ENCODE measurements around the gene CEL. TPM values are rescaled to one million over a fixed set of nuclear protein-coding genes. Genes with fewer than 3 reads are reported as not detected.

CEL gene
- total RNA-seq, 1 experiment from 2014 or later: 1.0 TPM

- Histone ChIP-seq H3K9me3 (no peaks in the 10 kb centered on the region), H3K36me3 (peaks cover 27% of the 10 kb centered on the region), H3K4me3 (no peak overlapping the region), H3K27me3 (no peaks in the 10 kb centered on the region)
- DNase-seq: peak; percentile 41
These were observed 52.4 kb downstream of the CEL start for GRCh38 chr9:133113949-133114885.

GRCh38 chr9:133114886-133115603 is 53.3 kb downstream of the CEL start:
- DNase-seq: no peak
- Histone ChIP-seq H3K4me3 (no peak overlapping the region), H3K27me3 (no peaks in the 10 kb centered on the region), H3K9me3 (no peaks in the 10 kb centered on the region), H3K36me3 (peaks cover 19% of the 10 kb centered on the region)

GRCh38 chr9:133115604-133116345 is 54.0 kb downstream of the CEL start:
- no peak for DNase-seq
- H3K9me3 ChIP-seq: no peaks in the 10 kb centered on the region
- H3K36me3 ChIP-seq: peaks cover 12% of the 10 kb centered on the region
- no peaks in the 10 kb centered on the region for H3K27me3 ChIP-seq
- H3K4me3 ChIP-seq: no peak overlapping the region

GRCh38 chr9:133116346-133117231 is 54.8 kb downstream of the CEL start:
- Histone ChIP-seq H3K4me3 (no peak overlapping the region), H3K27me3 (no peaks in the 10 kb centered on the region), H3K36me3 (peaks cover 8% of the 10 kb centered on the region; the same call in 1 of the 2 replicates), H3K9me3 (no peaks in the 10 kb centered on the region)
- DNase-seq: no peak

- Histone ChIP-seq H3K36me3 (peaks cover 8% of the 10 kb centered on the region; the same call in 1 of the 2 replicates), H3K4me3 (no peak overlapping the region), H3K9me3 (no peaks in the 10 kb centered on the region), H3K27me3 (no peaks in the 10 kb centered on the region)
- peak; percentile 71 for DNase-seq
These were observed 55.7 kb downstream of the CEL start for GRCh38 chr9:133117271-133118178.

GRCh38 chr9:133118179-133118520 is 56.4 kb downstream of the CEL start:
- Histone ChIP-seq H3K9me3 (no peaks in the 10 kb centered on the region), H3K36me3 (peaks cover 8% of the 10 kb centered on the region; the same call in 1 of the 2 replicates), H3K4me3 (no peak overlapping the region), H3K27me3 (no peaks in the 10 kb centered on the region)
- DNase-seq: no peak

- no peak overlapping the region for H3K4me3 ChIP-seq
- H3K9me3 ChIP-seq: no peaks in the 10 kb centered on the region
- no peak for DNase-seq
- no peaks in the 10 kb centered on the region for H3K27me3 ChIP-seq
- H3K36me3 ChIP-seq: peaks cover 8% of the 10 kb centered on the region; the same call in 1 of the 2 replicates
These were observed 56.8 kb downstream of the CEL start for GRCh38 chr9:133118568-133118967.

- H3K4me3 ChIP-seq: peak overlapping the region; percentile 63
- H3K9me3 ChIP-seq: no peaks in the 10 kb centered on the region
- DNase-seq: no peak
- H3K27me3 ChIP-seq: no peaks in the 10 kb centered on the region
- H3K36me3 ChIP-seq: peaks cover 8% of the 10 kb centered on the region; the same call in 1 of the 2 replicates
These were observed 57.5 kb downstream of the CEL start for GRCh38 chr9:133119103-133119845.

- DNase-seq: peak; percentile 55
- H3K4me3 ChIP-seq: peak overlapping the region; percentile 63
- H3K36me3 ChIP-seq: peaks cover 5% of the 10 kb centered on the region; the same call in 1 of the 2 replicates
- no peaks in the 10 kb centered on the region for H3K27me3 ChIP-seq
- H3K9me3 ChIP-seq: no peaks in the 10 kb centered on the region
These were observed 58.2 kb downstream of the CEL start for GRCh38 chr9:133119846-133120500.

- no peaks in the 10 kb centered on the region for H3K27me3 ChIP-seq
- peak overlapping the region; percentile 63 for H3K4me3 ChIP-seq
- H3K9me3 ChIP-seq: no peaks in the 10 kb centered on the region
- H3K36me3 ChIP-seq: peaks cover 5% of the 10 kb centered on the region; the same call in 1 of the 2 replicates
- DNase-seq: no peak
These were observed 58.9 kb downstream of the CEL start for GRCh38 chr9:133120501-133121197.
